Natural killer cell (primary cell): ENCODE data around the gene FBXO42. TPM values are rescaled to one million over a fixed set of nuclear protein-coding genes. Genes with fewer than 3 reads are reported as not detected.
A peak's percentile ranks its signal among the peaks of the same experiment; 100 is the strongest.

Source experiments
- ATAC-seq, 3 donors: fragments of 150-1000 bp in 2 of 3; fragments of 200-7000 bp in 1 of 3; cut with Tn5 transposase; 1 replicate in 1 of 3; 2 replicates in 2 of 3; pipeline ENCODE4 v1.10.0; 2021; ENCODE audit warnings: mild to moderate bottlenecking in 2 of 3, moderate library complexity in 2 of 3
- DNase-seq, 2 donors: peaks; one replicate each; pipeline versions ENCODE4 v3.0.0 to v3.0.0-alpha.2; 2013 to 2021; ENCODE audit warnings: mixed read lengths in 1 of 2
- H3K27ac ChIP-seq: one replicate; pipeline ENCODE4 v1.5.1; 2013; ENCODE audit warnings: mild to moderate bottlenecking, low read length
- H3K27me3 ChIP-seq: one replicate; pipeline ENCODE4 v1.6.1; 2013; ENCODE audit warnings: low read length; ENCODE audit not compliant: control insufficient read depth, insufficient read depth
- H3K36me3 ChIP-seq: one replicate; pipeline ENCODE4 v1.6.1; 2013; ENCODE audit warnings: low read length; ENCODE audit not compliant: control insufficient read depth, insufficient read depth
- H3K4me1 ChIP-seq: one replicate; pipeline ENCODE4 v1.6.1; 2013; ENCODE audit warnings: low read length; ENCODE audit not compliant: control insufficient read depth, insufficient read depth
- H3K4me3 ChIP-seq: one replicate; pipeline ENCODE4 v1.5.1; 2013; ENCODE audit warnings: low read length
- H3K9me3 ChIP-seq: one replicate; pipeline ENCODE4 v1.6.1; 2013; ENCODE audit warnings: low read length; ENCODE audit not compliant: control insufficient read depth, insufficient read depth
- H3K27ac Mint-ChIP-seq, 2 donors: one replicate each; pipeline ENCODE4 v1.8.0; 2022; ENCODE audit warnings: mild to moderate bottlenecking in 2 of 2, mixed read lengths in 2 of 2, moderate library complexity in 1 of 2
- H3K27me3 Mint-ChIP-seq, 2 donors: one replicate each; pipeline ENCODE4 v1.8.0; 2022; ENCODE audit warnings: low read depth in 2 of 2, mixed read lengths in 2 of 2
- H3K36me3 Mint-ChIP-seq: one replicate; pipeline ENCODE4 v1.8.0; 2022; ENCODE audit warnings: mixed read lengths
- H3K4me1 Mint-ChIP-seq, 2 donors: one replicate each; pipeline ENCODE4 v1.8.0; 2022; ENCODE audit warnings: mixed read lengths in 2 of 2
- H3K4me3 Mint-ChIP-seq: one replicate; pipeline ENCODE4 v1.8.0; 2022; ENCODE audit warnings: mild to moderate bottlenecking, moderate library complexity, mixed read lengths
- H3K9me3 Mint-ChIP-seq, 2 donors: one replicate each; pipeline ENCODE4 v1.8.0; 2022; ENCODE audit warnings: mixed read lengths in 2 of 2
- WGBS: methylation state at CpG from one replicate; pipeline ENCODE4 v1.1.7; 2013; ENCODE audit warnings: missing lambda C conversion rate; ENCODE audit not compliant: insufficient coverage; 5-methylcytosine and 5-hydroxymethylcytosine counted together
- intact Hi-C: fragments of 100-400 bp; cut with micrococcal nuclease; formaldehyde crosslinking; loops from one replicate; pipeline ENCODE4 v1.14.2; 2022
- total RNA-seq, 4 donors: library from RNA; stranded (reverse); fragments of 120-200 nt in 1 of 4; gene quantifications; one replicate each; pipeline versions ENCODE4 v1.2.3 to v1.2.4, GENCODE V29; 2013 to 2022
- TF ChIP-seq, protein P1 (sequence below): fragments of 200-600 bp; IDR thresholded peaks from one replicate; pipeline ENCODE4 v1.8.0; 2022; ENCODE audit warnings: antibody characterized with exemption

FBXO42 gene
- total RNA-seq, 3 donors from 2014 or later (not counting 1 experiment from before 2014, with no cell fraction given) = 19.5 to 24.5 (median 24.1) TPM

GRCh38 chr1:16251381-16251780, 100.9 kb downstream of the FBXO42 start:
- 98% methylated on average over 10 of the region's 10 CpGs for WGBS
- ATAC-seq (no peak), DNase-seq (no peak)
- Mint-ChIP-seq H3K36me3 (no peaks in the 10 kb centered on the region), H3K27me3 (no peaks in the 10 kb centered on the region), H3K27ac (no peak overlapping the region), H3K4me3 (no peak overlapping the region), H3K4me1 (peaks cover 11 to 19% of the 10 kb centered on the region in 2 donors), H3K9me3 (no peaks in the 10 kb centered on the region)
- H3K9me3 ChIP-seq = no peaks in the 10 kb centered on the region
- H3K4me1 ChIP-seq = peaks cover 4% of the 10 kb centered on the region
- no peak overlapping the region for H3K27ac ChIP-seq
- TF ChIP-seq, protein P1, sequence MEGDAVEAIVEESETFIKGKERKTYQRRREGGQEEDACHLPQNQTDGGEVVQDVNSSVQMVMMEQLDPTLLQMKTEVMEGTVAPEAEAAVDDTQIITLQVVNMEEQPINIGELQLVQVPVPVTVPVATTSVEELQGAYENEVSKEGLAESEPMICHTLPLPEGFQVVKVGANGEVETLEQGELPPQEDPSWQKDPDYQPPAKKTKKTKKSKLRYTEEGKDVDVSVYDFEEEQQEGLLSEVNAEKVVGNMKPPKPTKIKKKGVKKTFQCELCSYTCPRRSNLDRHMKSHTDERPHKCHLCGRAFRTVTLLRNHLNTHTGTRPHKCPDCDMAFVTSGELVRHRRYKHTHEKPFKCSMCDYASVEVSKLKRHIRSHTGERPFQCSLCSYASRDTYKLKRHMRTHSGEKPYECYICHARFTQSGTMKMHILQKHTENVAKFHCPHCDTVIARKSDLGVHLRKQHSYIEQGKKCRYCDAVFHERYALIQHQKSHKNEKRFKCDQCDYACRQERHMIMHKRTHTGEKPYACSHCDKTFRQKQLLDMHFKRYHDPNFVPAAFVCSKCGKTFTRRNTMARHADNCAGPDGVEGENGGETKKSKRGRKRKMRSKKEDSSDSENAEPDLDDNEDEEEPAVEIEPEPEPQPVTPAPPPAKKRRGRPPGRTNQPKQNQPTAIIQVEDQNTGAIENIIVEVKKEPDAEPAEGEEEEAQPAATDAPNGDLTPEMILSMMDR = no peak
- H3K4me3 ChIP-seq = no peak overlapping the region
- intact Hi-C loops = no loop called here
- H3K27me3 ChIP-seq = no peaks in the 10 kb centered on the region
- peaks cover 62% of the 10 kb centered on the region for H3K36me3 ChIP-seq

GRCh38 chr1:16250524-16251251, 101.6 kb downstream of the FBXO42 start:
- intact Hi-C loops = no loop called here
- no peak overlapping the region for H3K27ac Mint-ChIP-seq
- Histone ChIP-seq H3K27ac (no peak overlapping the region), H3K4me1 (peaks cover 4% of the 10 kb centered on the region), H3K27me3 (no peaks in the 10 kb centered on the region), H3K9me3 (no peaks in the 10 kb centered on the region), H3K36me3 (peaks cover 55% of the 10 kb centered on the region), H3K4me3 (no peak overlapping the region)
- H3K27me3 Mint-ChIP-seq = no peaks in the 10 kb centered on the region
- ATAC-seq (no peak), DNase-seq (no peak)
- H3K36me3 Mint-ChIP-seq = no peaks in the 10 kb centered on the region
- TF ChIP-seq, protein P1 = no peak
- H3K9me3 Mint-ChIP-seq = no peaks in the 10 kb centered on the region
- H3K4me3 Mint-ChIP-seq = no peak overlapping the region
- 94% methylated on average over 14 of the region's 15 CpGs for WGBS
- peaks cover 11 to 17% of the 10 kb centered on the region in 2 donors for H3K4me1 Mint-ChIP-seq

DNA sequence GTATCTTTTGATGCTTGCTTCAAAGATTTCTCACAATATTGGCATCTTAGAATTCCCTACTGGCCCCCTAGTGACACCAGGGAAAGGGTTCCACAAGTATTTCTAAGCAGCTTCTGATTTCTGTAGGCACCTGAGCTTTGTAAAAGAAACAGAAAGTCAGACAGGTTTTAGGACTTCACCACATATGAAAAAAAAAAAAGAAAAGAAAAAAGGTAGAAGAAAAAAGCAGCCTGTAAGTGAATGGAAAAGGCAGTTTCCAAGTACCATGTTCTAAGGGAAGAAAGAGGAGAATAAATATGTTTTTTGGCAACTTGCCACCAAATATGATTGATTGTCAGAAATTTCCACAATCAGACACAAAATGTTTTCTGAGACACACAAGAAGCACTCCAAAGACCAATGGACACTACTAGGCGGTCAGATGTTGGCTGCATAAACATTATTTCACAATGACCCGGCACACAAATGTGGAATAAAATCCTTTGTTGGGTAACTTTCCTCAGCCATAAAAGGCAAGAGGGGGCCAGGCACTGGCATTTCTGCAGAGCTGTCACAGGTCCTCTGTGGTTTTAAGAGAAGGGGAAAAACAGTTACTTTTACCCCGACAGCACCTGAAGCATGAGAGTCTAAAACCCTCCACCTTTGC, 102.6 kb downstream of the FBXO42 start:
- no peaks in the 10 kb centered on the region for H3K27me3 ChIP-seq
- H3K36me3 ChIP-seq = peaks cover 47% of the 10 kb centered on the region
- H3K27ac ChIP-seq = no peak overlapping the region
- H3K4me3 Mint-ChIP-seq = no peak overlapping the region
- H3K4me3 ChIP-seq = no peak overlapping the region
- no peak for DNase-seq
- H3K27ac Mint-ChIP-seq = peak overlapping the region; percentile 37 to 69
- 77% methylated on average over 2 of the region's 3 CpGs for WGBS
- intact Hi-C loops = no loop called here
- H3K4me1 ChIP-seq = peaks cover 4% of the 10 kb centered on the region
- H3K27me3 Mint-ChIP-seq = no peaks in the 10 kb centered on the region
- TF ChIP-seq, protein P1 = no peak
- no peaks in the 10 kb centered on the region for H3K9me3 ChIP-seq
- H3K4me1 Mint-ChIP-seq = peaks cover 11 to 17% of the 10 kb centered on the region in 2 donors
- ATAC-seq = no peak
- H3K36me3 Mint-ChIP-seq = no peaks in the 10 kb centered on the region
- no peaks in the 10 kb centered on the region for H3K9me3 Mint-ChIP-seq
